NCI-H524 (cell line): ENCODE data around the gene C1QA.

Source experiments
- DNase-seq, 2 experiments: peaks; one replicate each; lab custom pipeline; 2025; lab: John Stamatoyannopoulos, UW

C1QA gene

GRCh38 chr1:22636353-22636752 lies at the start of gene C1QA:
TSS of gene C1QA (plus strand) at chr1:22636628. CDS start at chr1:22637617, 989 bp downstream.
- no peak for DNase-seq

DNA sequence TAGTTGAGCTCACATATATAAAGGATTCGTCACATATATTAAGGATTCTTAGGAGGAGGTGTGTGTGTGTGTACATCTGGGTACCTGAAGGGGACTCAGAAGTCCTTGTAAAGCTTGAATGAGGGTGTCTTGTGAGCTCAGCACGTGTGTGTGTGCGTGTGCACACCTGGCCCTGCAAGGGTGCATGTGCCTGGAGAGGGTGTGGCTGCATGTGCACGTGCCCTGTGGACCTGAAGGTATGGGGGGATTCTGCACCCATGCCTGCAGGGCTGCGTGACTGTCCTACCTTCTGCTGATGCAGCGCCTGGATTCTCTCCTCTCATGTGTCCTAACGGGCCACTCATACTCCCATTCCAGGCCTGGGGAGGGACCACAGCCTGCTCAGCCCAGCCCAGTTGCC lies 49.2 kb upstream of the C1QA start:
- no peak for DNase-seq

GRCh38 chr1:22588899-22589422 lies 47.5 kb upstream of the C1QA start:
- DNase-seq, result no peak

GRCh38 chr1:22591576-22591975 lies 44.9 kb upstream of the C1QA start:
- no peak for DNase-seq

- DNase-seq, result no peak
These were observed 44.4 kb upstream of the C1QA start for GRCh38 chr1:22592051-22592450.

GRCh38 chr1:22592919-22593790 lies 43.3 kb upstream of the C1QA start:
- no peak for DNase-seq

- no peak for DNase-seq
These were observed 42.0 kb upstream of the C1QA start for GRCh38 chr1:22594396-22594795.

DNA sequence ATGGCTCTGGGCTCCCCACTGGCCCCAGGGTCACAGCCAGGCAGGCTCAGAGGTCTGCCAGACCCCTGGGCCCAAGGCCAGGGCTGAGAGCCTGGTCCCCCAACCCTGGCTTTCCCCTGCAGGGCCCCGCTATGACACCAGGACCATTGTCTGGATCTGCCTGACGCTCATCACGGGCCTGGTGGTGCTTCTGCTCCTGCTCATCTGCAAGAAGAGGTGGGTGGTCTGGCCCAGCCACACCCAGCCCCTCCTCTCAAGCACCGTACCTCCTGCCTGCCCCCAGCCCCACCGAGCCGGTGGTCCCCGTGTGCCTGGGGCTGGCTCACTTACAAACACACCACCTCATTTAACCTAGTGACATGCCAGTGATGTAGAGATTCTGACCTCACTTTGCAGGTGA lies 41.3 kb upstream of the C1QA start:
- DNase-seq, result no peak

DNA sequence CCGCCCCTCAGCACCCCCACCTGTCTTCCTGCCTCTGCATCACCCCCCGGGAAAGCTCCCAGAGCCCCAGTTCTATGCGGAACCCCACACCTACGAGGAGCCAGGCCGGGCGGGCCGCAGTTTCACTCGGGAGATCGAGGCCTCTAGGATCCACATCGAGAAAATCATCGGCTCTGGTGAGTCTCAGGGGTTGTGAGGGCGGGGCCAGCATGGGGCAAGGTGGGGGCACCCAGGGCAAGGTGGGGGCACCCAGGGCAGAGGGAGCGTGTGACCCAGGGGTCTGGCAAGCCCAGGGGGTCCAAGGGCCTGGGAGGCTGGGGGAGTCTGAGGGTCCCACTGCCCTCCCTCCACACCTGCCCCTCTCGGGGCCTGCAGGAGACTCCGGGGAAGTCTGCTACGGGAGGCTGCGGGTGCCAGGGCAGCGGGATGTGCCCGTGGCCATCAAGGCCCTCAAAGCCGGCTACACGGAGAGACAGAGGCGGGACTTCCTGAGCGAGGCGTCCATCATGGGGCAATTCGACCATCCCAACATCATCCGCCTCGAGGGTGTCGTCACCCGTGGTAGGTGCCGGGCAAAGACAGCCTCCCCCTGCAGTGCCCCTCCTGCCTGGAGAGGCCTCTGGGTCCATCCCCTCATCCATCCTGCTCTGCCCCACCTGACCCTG lies 39.0 kb upstream of the C1QA start:
- no peak for DNase-seq

- no peak for DNase-seq
These were observed 38.4 kb upstream of the C1QA start for GRCh38 chr1:22597996-22598395.

- DNase-seq, result no peak
These were observed 37.7 kb upstream of the C1QA start for GRCh38 chr1:22598736-22599135.

DNA sequence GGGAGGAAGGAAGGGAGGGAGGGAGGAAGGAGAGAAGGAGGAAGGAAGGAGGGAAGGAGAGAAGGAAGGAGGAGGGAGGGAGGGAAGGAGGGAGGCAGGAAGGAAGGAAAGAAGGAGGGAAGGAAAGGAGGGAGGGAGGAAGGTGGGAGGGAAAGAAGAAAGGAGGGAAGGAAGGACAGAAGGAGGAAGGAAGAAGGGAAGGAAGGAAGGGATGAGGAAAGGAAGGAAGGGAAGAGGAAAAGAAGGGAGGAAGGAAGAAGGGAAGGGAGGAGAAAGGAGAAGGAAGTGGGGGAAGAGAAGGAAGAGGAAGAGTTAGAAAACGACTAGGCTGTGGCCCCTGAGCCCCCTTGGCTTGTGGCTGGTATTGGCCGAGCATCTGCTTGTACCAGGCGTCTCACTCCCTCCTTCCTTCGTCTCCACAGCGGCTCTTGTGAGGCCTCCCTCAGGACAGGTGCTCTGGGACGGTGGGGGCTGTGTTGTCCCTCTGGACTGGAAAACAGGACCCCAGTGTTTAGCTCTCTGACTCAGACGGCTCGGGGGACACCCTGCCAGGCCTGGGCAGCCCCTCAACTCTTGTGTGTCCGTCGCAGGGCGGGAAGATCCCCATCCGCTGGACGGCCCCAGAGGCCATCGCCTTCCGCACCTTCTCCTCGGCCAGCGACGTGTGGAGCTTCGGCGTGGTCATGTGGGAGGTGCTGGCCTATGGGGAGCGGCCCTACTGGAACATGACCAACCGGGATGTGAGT lies 36.2 kb upstream of the C1QA start:
- DNase-seq, result no peak

- DNase-seq, result no peak
These were observed 35.4 kb upstream of the C1QA start for GRCh38 chr1:22600817-22601605.

DNA sequence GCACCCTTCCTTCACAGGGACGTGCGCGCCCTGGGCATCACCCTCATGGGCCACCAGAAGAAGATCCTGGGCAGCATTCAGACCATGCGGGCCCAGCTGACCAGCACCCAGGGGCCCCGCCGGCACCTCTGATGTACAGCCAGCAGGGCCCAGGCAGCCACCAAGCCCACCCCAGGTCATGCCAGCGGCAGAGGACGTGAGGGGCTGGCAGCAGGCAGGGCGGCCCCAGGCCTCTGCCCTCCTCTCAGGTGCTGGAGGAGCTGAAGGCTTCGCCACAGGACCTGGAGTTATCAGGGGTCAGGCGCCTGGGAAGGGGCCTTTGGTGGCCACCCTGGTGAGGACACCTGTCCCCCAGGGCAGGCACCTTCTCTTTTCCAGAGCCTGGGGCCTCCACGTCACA lies 34.8 kb upstream of the C1QA start:
- DNase-seq, result no peak

DNA sequence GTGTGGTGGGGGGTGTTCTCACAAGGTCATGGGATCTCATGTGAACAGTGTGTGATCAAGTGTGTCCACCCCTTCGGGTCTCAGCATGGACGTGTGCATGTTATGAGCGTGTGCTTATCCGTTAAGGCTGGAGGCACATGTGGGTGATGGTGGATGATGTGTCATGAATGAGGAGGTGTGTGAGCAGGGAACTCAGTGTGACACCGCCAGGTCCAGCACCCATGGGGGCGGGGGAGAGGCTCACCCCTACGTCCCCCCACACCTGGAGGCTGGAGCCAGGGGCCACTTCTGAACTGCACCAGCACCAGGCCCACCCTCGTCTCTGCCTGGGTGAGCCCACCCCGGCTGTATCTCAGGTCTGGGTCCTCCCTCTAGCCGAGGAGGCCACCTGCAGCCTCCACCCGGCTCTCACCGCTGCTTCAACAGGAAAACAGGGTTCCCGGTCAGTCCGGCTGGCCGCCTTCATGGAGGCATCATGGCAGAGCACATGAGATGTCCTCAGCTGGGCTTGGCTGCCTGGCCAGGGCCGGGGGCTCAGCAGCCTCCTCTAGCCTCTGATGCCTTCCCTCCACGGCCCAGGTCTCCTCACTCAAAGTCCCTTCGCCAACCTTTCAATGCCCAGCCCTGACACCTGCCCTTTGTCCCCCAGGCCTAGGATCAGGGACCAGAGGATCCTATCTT lies 34.2 kb upstream of the C1QA start:
- no peak for DNase-seq

DNA sequence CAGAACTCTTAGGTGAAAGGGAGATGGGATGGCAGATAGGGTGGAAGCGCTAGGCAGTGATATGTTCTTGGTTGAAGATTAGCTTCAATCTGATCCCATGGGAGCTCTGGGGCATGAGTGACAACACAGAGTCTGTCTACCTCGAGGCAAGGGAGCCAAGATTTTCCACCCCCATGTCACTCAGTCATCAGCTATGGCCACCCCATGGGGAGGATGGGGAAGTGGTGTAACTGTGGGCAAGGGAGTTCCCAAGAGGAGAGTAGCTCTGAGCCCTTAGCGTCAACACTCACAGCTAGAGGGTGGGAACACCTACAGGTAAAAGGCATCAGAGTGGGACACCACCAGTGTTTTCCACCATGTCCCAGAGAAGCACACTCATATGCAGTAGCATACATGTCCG lies 30.3 kb upstream of the C1QA start:
- DNase-seq, result peak in 1 of 2 experiments; percentile 35

GRCh38 chr1:22607154-22607553 lies 29.3 kb upstream of the C1QA start:
- DNase-seq, result no peak

GRCh38 chr1:22608361-22608760 lies 28.1 kb upstream of the C1QA start:
- DNase-seq, result no peak

- no peak for DNase-seq
These were observed 27.1 kb upstream of the C1QA start for GRCh38 chr1:22609291-22609690.

GRCh38 chr1:22611530-22611947 lies 24.9 kb upstream of the C1QA start:
- no peak for DNase-seq
